Measurements from ENCODE around the gene PSME3IP1. TPM values are rescaled to one million over a fixed set of nuclear protein-coding genes. Genes with fewer than 3 reads are reported as not detected.

Gene PSME3IP1
- total RNA-seq, 1 donor from 2014 or later = 36.5 TPM

DNA sequence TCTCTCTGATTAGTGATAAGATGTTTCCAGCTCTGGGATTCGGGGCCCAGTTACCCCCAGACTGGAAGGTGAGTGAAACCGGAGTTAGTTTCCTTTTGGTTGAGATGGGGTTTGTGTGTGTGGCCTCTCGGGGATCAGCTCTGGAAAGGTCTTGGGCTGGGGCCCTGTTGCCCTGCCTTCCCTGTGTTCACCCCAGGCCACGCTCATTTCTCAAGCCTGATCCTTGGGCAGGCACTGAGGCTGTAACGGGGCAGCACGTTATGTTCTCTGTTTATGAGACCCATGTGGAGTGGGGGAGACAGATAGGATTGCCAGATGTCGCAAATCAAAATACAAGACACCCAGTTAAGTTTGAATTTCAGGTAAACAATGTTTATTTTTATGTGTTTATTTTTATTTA is 58.0 kb downstream of the PSME3IP1 start:
- no peak overlapping the region for H3K27ac ChIP-seq (ENCODE audit: low read depth, low read length)
- no peaks in the 10 kb centered on the region for H3K4me1 ChIP-seq (ENCODE audit: control insufficient read depth in 3 of 3, insufficient read depth in 3 of 3, low read length in 3 of 3)
- peaks cover 2 to 16% (median 3%) of the 10 kb centered on the region in 3 donors for H3K36me3 ChIP-seq (ENCODE audit: control insufficient read depth in 3 of 3, insufficient read depth in 3 of 3, low read length in 3 of 3)
- no peak overlapping the region for H3K9ac ChIP-seq (ENCODE audit: low read depth in 1 of 3, low read length in 3 of 3)
- H3K9me3 ChIP-seq (ENCODE audit: control insufficient read depth in 3 of 3, low read length in 3 of 3) = no peaks in the 10 kb centered on the region
- H3K27me3 ChIP-seq (ENCODE audit: control insufficient read depth in 3 of 3, insufficient read depth in 3 of 3, low read length in 3 of 3) = no peaks in the 10 kb centered on the region
- no peak overlapping the region for H3K4me3 ChIP-seq (ENCODE audit: low read length in 3 of 3)

DNA sequence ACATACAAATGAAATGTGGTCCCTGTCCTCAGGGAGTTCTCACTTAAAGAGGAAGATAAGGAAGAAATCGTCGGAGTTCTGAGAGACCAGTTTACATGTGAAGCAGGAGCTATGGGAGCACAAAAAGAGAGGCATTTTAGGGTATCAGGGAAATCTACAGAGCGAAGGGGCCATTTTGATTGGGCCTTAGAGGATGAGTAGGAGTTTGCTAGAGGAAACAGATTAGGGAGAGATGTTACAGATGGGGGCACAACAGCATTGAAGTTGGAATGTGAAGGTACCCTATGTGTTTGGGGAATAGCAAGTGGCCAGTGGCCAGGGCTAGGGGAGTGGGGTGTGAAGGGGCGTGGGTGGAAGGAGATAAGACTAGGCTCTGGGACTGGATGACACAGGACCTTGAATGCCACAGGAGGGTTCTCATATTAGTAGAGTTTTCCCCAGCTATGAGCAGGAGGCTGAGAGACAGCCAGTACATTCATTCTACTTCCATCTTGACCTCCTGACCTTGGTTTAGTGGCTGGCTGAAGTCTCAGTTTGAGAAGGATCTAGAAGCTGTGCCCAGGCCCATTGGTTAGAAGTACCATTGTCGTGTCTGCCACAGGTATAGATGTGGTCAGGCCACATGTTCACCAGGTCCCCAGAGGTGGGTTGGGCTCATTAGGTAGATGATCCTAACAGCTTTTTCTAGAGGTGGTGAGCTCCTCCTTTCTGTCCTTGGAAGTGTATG is 58.6 kb downstream of the PSME3IP1 start:
- Histone ChIP-seq H3K4me1 (ENCODE audit: control insufficient read depth in 3 of 3, insufficient read depth in 3 of 3, low read length in 3 of 3) (no peaks in the 10 kb centered on the region), H3K4me3 (ENCODE audit: low read length in 3 of 3) (no peak overlapping the region), H3K9ac (ENCODE audit: low read depth in 1 of 3, low read length in 3 of 3) (no peak overlapping the region), H3K27me3 (ENCODE audit: control insufficient read depth in 3 of 3, insufficient read depth in 3 of 3, low read length in 3 of 3) (no peaks in the 10 kb centered on the region), H3K9me3 (ENCODE audit: control insufficient read depth in 3 of 3, low read length in 3 of 3) (no peaks in the 10 kb centered on the region), H3K27ac (ENCODE audit: low read depth, low read length) (no peak overlapping the region), H3K36me3 (ENCODE audit: control insufficient read depth in 3 of 3, insufficient read depth in 3 of 3, low read length in 3 of 3) (peaks cover 2 to 16% (median 3%) of the 10 kb centered on the region in 3 donors)

DNA sequence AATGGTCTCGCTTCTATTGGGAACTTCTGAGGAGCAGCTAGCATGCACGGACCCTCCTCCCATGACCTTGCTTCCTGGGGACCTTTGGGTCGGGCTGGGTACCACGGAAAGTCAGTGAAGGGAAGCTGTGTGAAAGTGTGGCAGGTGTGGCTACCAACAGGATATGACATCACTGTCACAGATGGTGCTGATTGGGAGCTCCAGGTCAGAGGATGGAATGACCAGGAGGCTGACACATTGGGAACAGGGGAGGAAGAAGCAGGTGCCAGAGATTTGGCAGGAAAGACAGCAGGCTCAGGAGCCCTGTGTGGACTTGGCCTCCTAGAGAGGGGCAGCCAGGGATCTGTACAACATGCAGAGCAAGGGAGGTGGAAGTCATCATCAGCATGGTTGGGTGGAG is 59.4 kb downstream of the PSME3IP1 start:
- Histone ChIP-seq H3K27me3 (ENCODE audit: control insufficient read depth in 3 of 3, insufficient read depth in 3 of 3, low read length in 3 of 3) (no peaks in the 10 kb centered on the region), H3K9me3 (ENCODE audit: control insufficient read depth in 3 of 3, low read length in 3 of 3) (no peaks in the 10 kb centered on the region), H3K27ac (ENCODE audit: low read depth, low read length) (no peak overlapping the region), H3K4me3 (ENCODE audit: low read length in 3 of 3) (no peak overlapping the region), H3K4me1 (ENCODE audit: control insufficient read depth in 3 of 3, insufficient read depth in 3 of 3, low read length in 3 of 3) (no peaks in the 10 kb centered on the region), H3K36me3 (ENCODE audit: control insufficient read depth in 3 of 3, insufficient read depth in 3 of 3, low read length in 3 of 3) (peaks cover 6 to 16% (median 8%) of the 10 kb centered on the region in 3 donors), H3K9ac (ENCODE audit: low read depth in 1 of 3, low read length in 3 of 3) (no peak overlapping the region)

GRCh38 chr16:57125969-57126368 is 59.9 kb downstream of the PSME3IP1 start:
- H3K4me3 ChIP-seq (ENCODE audit: low read length in 3 of 3) = no peak overlapping the region
- no peaks in the 10 kb centered on the region for H3K9me3 ChIP-seq (ENCODE audit: control insufficient read depth in 3 of 3, low read length in 3 of 3)
- H3K36me3 ChIP-seq (ENCODE audit: control insufficient read depth in 3 of 3, insufficient read depth in 3 of 3, low read length in 3 of 3) = peaks cover 6 to 16% (median 8%) of the 10 kb centered on the region in 3 donors

DNA sequence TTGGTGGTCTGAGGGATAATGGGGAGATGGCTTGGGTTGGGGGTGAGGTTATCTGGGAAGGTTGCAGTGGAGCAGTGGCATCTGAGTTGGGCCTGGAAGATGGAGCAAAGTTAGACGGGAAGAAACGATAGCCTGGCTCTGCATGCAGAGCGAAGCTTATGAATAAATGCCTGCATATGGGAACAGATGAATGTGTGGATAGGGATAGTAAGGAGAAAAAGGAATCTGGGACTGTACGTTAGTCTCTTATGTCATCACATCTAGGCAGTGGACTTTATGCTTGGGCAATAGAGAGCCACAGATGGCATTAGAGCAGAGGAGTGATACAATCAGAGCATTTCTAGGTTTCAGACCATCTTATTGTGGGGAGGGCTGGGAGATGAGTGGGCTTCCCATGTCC is 60.5 kb downstream of the PSME3IP1 start:
- Histone ChIP-seq H3K27me3 (ENCODE audit: control insufficient read depth in 3 of 3, insufficient read depth in 3 of 3, low read length in 3 of 3) (no peaks in the 10 kb centered on the region), H3K4me3 (ENCODE audit: low read length in 3 of 3) (no peak overlapping the region), H3K36me3 (ENCODE audit: control insufficient read depth in 3 of 3, insufficient read depth in 3 of 3, low read length in 3 of 3) (peaks cover 8 to 16% (median 9%) of the 10 kb centered on the region in 3 donors), H3K4me1 (ENCODE audit: control insufficient read depth in 3 of 3, insufficient read depth in 3 of 3, low read length in 3 of 3) (no peaks in the 10 kb centered on the region), H3K27ac (ENCODE audit: low read depth, low read length) (no peak overlapping the region), H3K9ac (ENCODE audit: low read depth in 1 of 3, low read length in 3 of 3) (no peak overlapping the region), H3K9me3 (ENCODE audit: control insufficient read depth in 3 of 3, low read length in 3 of 3) (no peaks in the 10 kb centered on the region)

More at GRCh38 chr16:57125969-57126368, 59.9 kb downstream of the PSME3IP1 start:
- Histone ChIP-seq H3K27me3 (ENCODE audit: control insufficient read depth in 3 of 3, insufficient read depth in 3 of 3, low read length in 3 of 3) (no peaks in the 10 kb centered on the region), H3K4me1 (ENCODE audit: control insufficient read depth in 3 of 3, insufficient read depth in 3 of 3, low read length in 3 of 3) (no peaks in the 10 kb centered on the region), H3K9ac (ENCODE audit: low read depth in 1 of 3, low read length in 3 of 3) (no peak overlapping the region), H3K27ac (ENCODE audit: low read depth, low read length) (no peak overlapping the region)

DNA sequence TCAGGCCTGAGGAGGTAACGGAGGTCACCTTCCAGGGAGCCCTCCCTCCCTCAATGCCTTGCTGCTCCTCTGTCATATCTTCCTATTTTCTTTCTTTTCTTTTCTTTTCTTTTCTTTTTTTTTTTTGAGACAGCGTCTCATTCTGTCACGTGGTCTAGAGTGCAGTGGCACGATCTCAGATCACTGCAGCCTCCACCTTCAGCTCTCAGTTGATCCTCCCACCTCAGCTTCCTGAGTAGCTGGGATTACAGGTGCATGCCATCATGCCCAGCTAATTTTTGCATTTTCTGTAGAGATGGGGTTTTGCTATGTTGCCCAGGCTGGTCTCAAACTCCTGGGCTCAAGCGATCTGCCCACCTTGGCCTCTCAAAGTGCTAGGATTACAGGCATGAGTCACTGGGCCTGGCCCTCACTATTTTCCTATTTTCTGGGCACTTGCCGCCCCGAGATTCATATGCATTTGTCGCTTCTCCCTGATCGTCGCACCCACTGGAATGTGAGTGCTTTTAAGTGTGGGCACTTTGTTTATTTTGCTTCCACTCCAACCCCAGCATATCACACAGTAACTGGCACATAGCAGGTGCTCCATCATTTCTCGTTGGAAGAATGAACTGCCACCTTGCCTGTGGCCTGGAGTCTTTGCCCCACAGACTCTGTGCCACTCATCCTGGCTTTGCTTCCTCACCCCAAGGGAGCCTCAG is 61.7 kb downstream of the PSME3IP1 start:
- H3K9me3 ChIP-seq (ENCODE audit: control insufficient read depth in 3 of 3, low read length in 3 of 3) = no peaks in the 10 kb centered on the region
- H3K4me3 ChIP-seq (ENCODE audit: low read length in 3 of 3) = no peak overlapping the region
- H3K4me1 ChIP-seq (ENCODE audit: control insufficient read depth in 3 of 3, insufficient read depth in 3 of 3, low read length in 3 of 3) = no peaks in the 10 kb centered on the region
- H3K27ac ChIP-seq (ENCODE audit: low read depth, low read length) = no peak overlapping the region
- peaks cover 8 to 16% (median 13%) of the 10 kb centered on the region in 3 donors for H3K36me3 ChIP-seq (ENCODE audit: control insufficient read depth in 3 of 3, insufficient read depth in 3 of 3, low read length in 3 of 3)
- H3K27me3 ChIP-seq (ENCODE audit: control insufficient read depth in 3 of 3, insufficient read depth in 3 of 3, low read length in 3 of 3) = no peaks in the 10 kb centered on the region
- H3K9ac ChIP-seq (ENCODE audit: low read depth in 1 of 3, low read length in 3 of 3) = no peak overlapping the region

DNA sequence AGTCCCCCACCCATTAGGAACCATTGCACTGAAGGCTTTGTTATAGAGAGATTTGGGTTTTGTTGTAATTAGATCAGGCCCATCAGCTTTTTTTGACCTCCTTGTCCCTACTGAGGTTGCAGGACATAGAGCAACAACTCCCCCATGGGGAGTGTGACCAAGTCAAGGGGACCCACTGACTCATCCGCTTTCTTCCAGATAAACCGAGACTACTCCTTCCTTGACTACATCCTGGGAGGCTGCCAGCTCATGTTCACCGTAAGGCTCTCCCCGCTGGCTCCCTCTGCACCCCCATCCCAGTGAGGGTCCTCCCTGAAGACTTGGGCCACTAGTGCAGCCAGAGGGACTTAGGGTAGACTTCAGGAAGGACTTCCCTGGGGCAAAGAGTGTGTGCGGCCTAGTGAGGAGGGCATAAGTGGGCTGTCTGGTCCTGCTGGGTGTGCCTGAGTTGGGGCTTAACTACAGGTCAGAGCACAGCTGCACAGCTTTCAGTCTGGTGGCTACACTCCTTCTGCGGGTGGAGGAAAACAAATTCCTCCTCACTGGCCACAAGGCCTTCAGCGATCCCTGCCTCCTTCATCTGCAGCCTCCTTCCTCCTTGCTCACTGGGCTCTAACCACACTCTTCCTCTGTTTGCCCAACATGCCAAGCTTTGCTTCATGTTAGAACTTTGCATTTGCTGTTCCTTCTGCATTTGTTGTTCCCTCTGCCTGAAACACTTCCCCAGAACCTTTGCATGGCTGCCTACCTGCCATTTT is 62.4 kb downstream of the PSME3IP1 start:
- no peaks in the 10 kb centered on the region for H3K9me3 ChIP-seq (ENCODE audit: control insufficient read depth in 3 of 3, low read length in 3 of 3)
- no peaks in the 10 kb centered on the region for H3K4me1 ChIP-seq (ENCODE audit: control insufficient read depth in 3 of 3, insufficient read depth in 3 of 3, low read length in 3 of 3)
- no peak overlapping the region for H3K27ac ChIP-seq (ENCODE audit: low read depth, low read length)
- H3K9ac ChIP-seq (ENCODE audit: low read depth in 1 of 3, low read length in 3 of 3) = no peak overlapping the region
- H3K36me3 ChIP-seq (ENCODE audit: control insufficient read depth in 3 of 3, insufficient read depth in 3 of 3, low read length in 3 of 3) = peaks cover 8 to 14% (median 13%) of the 10 kb centered on the region in 3 donors
- H3K4me3 ChIP-seq (ENCODE audit: low read length in 3 of 3) = no peak overlapping the region
- H3K27me3 ChIP-seq (ENCODE audit: control insufficient read depth in 3 of 3, insufficient read depth in 3 of 3, low read length in 3 of 3) = no peaks in the 10 kb centered on the region

GRCh38 chr16:57118461-57119084 is 67.3 kb downstream of the PSME3IP1 start:
- H3K27ac ChIP-seq (ENCODE audit: low read depth, low read length) = no peak overlapping the region
- H3K27me3 ChIP-seq (ENCODE audit: control insufficient read depth in 3 of 3, insufficient read depth in 3 of 3, low read length in 3 of 3) = no peaks in the 10 kb centered on the region
- no peak overlapping the region for H3K9ac ChIP-seq (ENCODE audit: low read depth in 1 of 3, low read length in 3 of 3)
- no peak overlapping the region for H3K4me3 ChIP-seq (ENCODE audit: low read length in 3 of 3)
- peaks cover 4 to 24% (median 8%) of the 10 kb centered on the region in 3 donors for H3K36me3 ChIP-seq (ENCODE audit: control insufficient read depth in 3 of 3, insufficient read depth in 3 of 3, low read length in 3 of 3)
- no peaks in the 10 kb centered on the region for H3K9me3 ChIP-seq (ENCODE audit: control insufficient read depth in 3 of 3, low read length in 3 of 3)
- H3K4me1 ChIP-seq (ENCODE audit: control insufficient read depth in 3 of 3, insufficient read depth in 3 of 3, low read length in 3 of 3) = peaks cover 0 to 7% (median 5%) of the 10 kb centered on the region in 3 donors

- Histone ChIP-seq H3K4me3 (ENCODE audit: low read length in 3 of 3) (no peak overlapping the region), H3K36me3 (ENCODE audit: control insufficient read depth in 3 of 3, insufficient read depth in 3 of 3, low read length in 3 of 3) (peaks cover 0 to 16% (median 9%) of the 10 kb centered on the region in 3 donors), H3K9ac (ENCODE audit: low read depth in 1 of 3, low read length in 3 of 3) (peak overlapping the region in 2 of 3 donors; percentile 23 to 33)
Observed at GRCh38 chr16:57115514-57116182, 70.2 kb downstream of the PSME3IP1 start.

More at GRCh38 chr16:57115514-57116182, 70.2 kb downstream of the PSME3IP1 start:
- Histone ChIP-seq H3K27ac (ENCODE audit: low read depth, low read length) (no peak overlapping the region), H3K4me1 (ENCODE audit: control insufficient read depth in 3 of 3, insufficient read depth in 3 of 3, low read length in 3 of 3) (peaks cover 2 to 10% (median 7%) of the 10 kb centered on the region in 3 donors), H3K9me3 (ENCODE audit: control insufficient read depth in 3 of 3, low read length in 3 of 3) (no peaks in the 10 kb centered on the region), H3K27me3 (ENCODE audit: control insufficient read depth in 3 of 3, insufficient read depth in 3 of 3, low read length in 3 of 3) (no peaks in the 10 kb centered on the region)
